GM21737 (cell line): ENCODE data around the gene MGA.

Experiments used
- ATAC-seq: cut with Tn5 transposase; IDR thresholded peaks from one replicate; pipeline ENCODE4 v1.9.1; 2021; ENCODE audit warnings: mild to moderate bottlenecking, moderate library complexity; ENCODE audit not compliant: unreplicated experiment

MGA gene

DNA sequence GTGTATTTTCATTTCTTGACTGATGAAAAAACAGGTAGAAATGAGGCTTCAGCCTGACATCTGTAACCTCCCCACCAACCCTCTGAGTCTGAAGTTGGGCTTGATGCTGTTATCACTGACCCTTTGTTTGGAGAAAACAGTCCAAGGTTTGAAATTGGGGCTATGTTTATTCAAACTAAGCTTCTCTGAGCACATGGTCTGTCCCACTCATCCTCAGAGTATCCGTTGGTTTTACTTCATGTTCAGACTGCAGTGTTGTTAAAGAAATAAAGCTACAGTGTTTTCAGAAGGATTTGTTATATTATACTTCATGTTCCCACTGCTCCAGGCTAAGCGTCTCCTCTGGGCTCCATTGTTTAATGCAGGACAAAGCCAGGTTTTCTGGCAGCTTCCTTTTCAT is 120.1 kb downstream of the MGA start:
- no peak for ATAC-seq

DNA sequence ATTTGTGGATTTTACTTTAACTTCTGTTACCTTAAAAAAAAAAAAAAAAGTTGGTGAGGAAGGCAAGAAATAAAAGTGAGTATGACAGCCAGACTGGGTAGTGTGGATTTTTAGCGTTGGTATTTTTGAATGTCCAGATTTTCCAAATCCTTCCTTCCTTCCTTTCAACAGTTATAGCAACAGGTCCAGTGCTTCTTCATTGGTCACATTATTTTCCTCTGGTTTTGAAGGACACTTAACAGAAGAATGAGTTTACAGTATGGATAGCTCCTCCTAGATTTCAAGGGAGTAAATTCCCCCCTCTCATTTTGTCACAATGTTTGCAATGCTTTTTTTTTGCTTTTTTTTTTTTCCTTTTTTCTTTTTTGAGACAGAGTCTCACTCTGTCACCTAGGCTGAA is 120.5 kb downstream of the MGA start:
- no peak for ATAC-seq

DNA sequence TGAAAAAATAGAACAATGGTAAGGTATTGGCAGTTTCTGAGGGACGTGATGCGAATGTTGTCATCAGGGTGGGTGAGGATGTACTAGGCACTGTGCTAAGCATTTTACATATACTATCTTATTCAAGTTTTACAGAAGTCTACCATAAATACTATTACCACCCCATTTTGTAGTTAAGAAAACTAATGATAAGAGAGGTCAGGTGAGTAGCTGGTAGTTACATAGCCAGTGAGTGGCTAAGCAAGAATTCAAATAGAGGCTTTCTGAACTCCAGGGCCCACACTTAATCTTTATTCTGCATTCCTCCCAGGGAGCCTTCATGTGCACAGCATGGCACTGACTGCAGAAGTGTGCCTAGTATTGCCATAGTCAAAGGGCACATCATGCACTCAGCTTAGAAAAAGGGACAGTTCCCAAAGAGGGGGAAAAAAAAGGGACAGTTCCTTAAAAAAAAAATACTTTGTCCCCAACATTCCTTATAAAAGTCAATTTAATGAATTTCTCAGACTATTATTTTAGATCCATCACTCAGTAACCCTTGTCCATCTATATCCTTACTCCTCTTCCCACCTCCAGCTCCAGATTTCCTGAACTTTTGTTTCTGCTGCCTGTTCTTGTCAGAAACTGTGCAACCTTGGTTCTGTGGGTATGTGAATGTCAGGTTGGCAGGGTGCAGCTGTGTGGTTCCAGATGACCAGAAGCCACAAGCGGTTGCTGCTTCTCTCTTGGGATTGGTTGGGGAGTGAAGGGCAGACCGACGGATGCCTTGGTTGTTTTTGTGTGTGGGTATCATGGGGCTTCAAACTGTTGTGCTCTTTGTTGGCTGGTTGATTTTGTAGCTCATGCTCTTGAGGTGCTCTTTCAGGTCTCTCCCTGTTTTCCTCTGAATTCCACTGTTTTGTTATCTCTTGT is 122.4 kb downstream of the MGA start:
- ATAC-seq = no peak

- ATAC-seq = no peak
These were observed 123.1 kb downstream of the MGA start for GRCh38 chr15:41783296-41783695.

- ATAC-seq = no peak
These were observed 128.1 kb downstream of the MGA start for GRCh38 chr15:41788262-41788661.

DNA sequence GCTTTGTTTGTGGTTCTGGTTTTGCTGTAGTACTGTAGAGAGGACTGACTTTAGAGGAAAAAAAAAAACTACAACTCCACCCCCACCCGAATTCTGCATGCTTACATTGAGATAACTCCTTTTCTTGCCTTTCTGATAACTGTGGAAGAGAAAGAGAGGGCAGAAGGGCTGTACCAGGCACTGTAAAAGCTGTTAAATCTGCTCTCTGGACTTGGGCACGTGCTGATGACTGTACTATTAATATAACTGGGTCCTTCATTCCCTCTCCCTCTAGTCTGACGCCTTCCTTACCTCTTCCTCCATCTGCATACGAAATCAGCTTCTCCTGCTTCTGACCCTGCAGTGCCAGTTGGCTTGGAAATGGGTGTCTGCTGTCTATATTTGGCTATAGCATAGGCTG is 129.0 kb downstream of the MGA start:
- ATAC-seq = no peak

GRCh38 chr15:41789662-41790061 is 129.5 kb downstream of the MGA start:
- ATAC-seq = no peak

DNA sequence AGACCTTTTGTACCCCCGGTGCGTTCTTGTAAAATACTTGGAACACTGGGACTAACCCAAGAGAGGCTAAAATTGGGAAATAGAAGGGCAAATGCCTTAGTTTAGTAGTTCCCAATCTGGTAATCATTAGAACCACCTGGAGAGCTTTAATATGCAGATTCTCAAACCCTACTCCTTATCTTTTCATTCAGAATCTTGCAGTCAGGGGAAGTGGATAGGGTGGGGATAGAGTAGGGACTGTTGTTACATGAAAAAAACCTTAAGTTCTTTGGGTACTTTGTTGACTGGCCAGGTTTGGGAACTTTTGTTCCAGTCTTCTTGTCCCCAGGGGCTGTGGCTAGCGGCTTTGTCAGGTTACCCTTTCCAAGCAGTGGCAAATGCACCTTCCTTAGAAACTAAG is 130.0 kb downstream of the MGA start:
- no peak for ATAC-seq

- no peak for ATAC-seq
These were observed 130.7 kb downstream of the MGA start for GRCh38 chr15:41790756-41791546.

DNA sequence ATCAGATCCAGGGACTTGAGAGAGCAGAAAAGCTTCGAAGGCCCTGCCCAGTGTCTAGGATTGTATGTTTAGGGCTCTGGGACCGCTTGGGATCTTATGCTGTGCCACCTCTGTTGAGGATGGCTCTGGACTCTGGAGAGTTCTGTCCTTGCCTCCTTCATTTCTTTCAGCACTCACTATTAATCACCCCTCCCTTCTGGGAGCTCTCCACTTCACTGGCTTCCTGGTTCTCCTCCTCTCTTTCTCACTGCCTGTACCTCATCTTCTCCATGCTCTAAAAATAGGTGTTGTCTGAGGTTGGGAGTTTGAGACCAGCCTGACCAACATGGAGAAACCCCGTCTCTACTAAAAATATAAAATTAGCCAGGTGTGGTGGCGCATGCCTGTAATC is 131.3 kb downstream of the MGA start:
- ATAC-seq = no peak

DNA sequence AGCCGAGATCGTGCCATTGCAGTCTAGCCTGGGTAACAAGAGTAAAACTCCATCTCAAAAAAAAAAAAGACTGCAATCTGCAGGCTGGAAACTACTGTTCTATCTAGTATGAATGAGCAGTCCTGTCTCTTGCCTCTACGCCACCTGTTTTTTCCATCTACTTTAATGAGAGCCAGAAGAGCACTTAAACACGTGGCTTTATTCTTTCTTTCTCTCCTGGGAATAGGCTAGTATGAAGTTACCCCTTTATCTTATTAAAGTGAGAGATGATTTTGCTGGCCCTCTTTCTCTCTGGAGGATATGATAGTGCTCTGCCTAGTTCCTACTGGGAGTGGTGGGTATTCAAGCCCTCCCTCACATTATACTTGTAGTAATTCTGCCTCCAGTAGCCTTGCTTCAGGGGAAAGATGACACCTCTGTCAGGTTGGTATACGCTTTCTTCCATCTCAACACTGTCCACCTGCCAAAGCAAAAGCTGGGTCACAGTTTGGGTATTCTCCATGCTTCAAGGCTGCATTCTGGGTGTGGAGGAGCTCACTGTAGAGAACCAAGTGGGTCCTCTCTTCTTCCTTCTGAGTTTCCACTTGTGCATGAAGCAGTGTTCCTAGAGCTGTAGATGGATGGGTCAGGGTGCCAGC is 131.9 kb downstream of the MGA start:
- no peak for ATAC-seq

DNA sequence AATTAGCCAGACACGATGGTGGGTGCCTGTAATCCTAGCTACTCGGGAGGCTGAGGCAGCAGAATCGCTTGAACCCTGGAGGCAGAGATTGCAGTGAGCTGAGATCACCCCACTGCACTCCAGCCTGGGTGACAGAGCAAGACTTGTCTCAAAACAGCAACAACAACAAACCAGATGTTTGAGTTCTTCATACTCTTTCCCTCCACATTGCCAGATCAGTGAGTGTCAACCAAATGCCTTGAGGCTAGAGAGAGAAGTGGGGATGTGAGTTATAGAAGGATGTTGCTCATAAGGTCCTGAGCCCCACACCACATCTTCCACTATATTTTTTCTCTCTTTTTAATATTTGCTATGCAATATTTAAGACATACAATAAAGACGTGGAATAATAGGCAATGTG is 133.9 kb downstream of the MGA start:
- no peak for ATAC-seq

DNA sequence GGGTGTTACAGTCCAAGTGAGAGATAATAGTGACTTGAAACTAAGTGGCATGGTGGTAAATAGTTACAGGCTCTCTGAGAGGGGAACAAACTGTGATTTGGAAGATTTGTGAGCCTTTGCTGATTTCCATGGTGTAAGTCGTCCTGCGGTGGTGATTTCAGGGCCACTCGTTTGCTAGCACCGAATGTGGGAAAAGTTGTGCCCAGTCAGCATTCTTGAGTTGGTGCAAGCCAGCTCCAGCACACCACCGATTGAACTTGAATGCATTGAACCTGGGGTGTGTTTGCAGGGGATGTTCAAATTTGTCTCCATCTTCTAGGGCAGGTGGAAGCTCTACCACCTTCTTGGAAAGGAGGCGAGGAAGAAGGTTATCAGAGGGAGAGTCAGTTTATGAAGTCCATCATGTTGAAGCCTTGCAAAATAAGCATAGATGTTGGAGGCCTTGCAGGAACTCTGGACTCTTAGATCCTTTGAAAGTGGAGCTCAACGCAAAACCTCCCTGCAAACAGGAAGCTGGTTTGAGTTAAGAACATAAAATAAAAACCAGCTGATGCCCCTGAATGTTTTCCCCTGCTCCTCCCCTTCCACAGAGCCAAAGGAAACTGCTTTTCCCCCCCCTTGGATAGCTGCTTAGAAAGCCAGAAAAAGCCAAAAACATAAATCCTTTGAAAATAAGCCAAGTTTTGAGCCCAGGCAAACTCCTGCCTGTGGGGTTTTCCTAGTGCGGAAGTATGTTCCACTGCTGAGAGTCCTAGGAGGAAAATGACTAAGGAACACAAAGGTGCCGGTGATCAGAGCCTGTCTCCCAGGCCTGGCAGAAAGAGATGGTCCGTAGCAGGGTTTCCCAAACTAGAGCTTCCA is 136.0 kb downstream of the MGA start:
- ATAC-seq = no peak

DNA sequence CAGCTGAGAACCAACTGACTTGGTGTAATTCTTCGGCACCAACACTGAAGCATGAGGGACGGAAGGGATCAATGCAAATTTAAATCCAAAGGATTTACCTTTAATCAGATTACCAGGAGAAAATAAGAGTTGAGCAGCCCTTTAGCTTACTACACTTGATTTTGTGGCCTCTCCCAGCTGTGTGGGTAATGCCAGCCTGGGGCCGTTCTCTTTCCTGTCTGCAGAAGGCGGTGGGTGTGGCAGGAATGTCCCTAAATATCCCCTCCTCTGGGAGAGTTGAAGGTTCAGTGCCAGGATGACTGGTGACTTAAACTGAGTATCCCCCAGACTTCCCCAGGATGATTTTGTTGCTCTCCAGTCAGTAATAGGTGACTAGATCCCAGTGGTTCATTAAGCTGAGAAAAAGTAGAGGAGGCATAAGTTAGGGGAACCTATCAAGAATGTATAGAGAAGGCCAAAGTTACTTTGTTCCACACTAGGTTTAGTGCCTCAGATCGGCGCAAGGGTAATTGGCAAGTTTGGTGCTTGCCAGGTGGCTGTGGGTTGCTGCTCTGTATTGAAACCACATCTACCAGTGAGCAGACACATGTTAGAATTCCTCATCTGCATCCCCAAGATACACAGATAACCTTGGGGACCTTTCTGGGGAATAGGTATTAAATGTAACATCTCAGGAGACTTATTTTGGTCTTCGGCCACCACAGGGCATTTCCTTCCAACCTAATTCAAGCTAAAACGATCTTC is 137.2 kb downstream of the MGA start:
- no peak for ATAC-seq

GRCh38 chr15:41798607-41799487 is 138.6 kb downstream of the MGA start:
- ATAC-seq = no peak

GRCh38 chr15:41799488-41799805 is 139.2 kb downstream of the MGA start:
- ATAC-seq = no peak

DNA sequence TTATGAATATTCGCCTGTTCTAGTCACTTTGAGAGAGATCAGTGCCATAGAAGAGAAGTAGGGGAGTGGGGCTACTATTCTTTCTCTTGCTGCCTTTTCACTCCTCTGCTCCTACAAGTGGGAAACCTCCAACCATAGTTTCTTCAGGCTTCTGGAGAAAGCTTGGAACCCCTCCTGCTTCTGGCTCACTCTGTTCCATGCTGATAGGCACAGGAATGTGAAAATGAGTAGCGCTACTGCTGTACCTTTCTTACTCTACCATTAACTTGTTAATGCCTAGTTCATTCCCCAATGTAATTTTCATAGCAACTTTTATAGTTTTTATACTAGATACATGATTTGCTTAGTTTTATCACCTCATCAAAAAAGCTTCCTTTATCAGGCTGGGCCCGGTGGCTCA is 141.0 kb downstream of the MGA start:
- ATAC-seq = no peak

GRCh38 chr15:41801850-41802455 is 141.7 kb downstream of the MGA start:
- ATAC-seq = no peak

DNA sequence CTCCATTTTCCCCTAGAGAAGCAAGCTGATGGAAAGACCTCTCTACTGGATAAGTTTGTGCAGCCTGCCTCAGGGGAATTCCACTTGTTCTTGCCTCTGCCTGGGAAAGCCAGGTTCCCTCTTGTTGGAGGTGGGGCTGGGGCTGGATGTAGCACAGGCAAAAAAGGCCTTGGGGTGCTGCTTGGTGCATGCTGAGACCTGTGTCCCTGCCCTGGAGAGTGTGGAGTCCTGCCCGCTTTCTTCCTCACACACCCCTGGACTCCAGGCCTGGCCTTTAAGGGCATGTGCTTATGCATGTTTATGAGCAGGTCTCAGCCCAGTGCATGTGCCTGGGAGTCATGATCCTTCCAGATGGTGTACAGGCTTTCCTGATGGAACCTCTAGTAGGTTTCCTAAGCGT is 144.2 kb downstream of the MGA start:
- no peak for ATAC-seq
